SH-SY5Y (cell line): Measurements from ENCODE around the gene PBRM1.

Experiments used
- GATA2 ChIP-seq: IDR thresholded peaks from 2 replicates; pipeline ENCODE4 v1.6.1; 2011; ENCODE audit warnings: mild to moderate bottlenecking, low read depth, low read length
- GATA3 ChIP-seq: IDR thresholded peaks from 2 replicates; pipeline ENCODE4 v1.6.1; 2011; ENCODE audit warnings: low read depth, mild to moderate bottlenecking, low read length, moderate library complexity

- TF ChIP-seq GATA2 (no peak), GATA3 (no peak)
Observed at GRCh38 chr3:52694528-52695189, 8.9 kb upstream of the PBRM1 start.
